Measurements from ENCODE around the gene PASK.

The PASK gene

DNA sequence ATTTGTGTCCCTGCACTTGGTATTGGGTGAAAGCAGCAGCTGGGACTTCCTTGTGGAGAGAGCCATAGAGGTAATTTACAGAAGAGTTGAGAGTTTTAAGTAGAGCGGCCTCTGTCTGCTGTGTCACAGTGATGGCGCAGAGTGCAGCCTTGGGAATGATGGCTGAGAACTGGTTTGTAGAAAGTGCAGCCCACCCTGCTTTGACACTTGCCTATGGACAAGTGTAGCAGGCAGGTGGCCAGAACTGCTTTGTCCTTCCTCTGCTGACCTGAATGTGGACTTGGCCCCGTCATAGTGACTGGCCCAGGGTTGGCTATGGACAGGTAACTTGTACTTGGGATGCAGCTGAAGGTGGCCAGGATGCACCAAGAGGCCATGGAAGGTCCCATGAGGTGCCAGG, 32.9 kb upstream of the PASK start:
- Histone ChIP-seq H3K9me3 (no peaks in the 10 kb centered on the region), H3K4me1 (peaks cover 8% of the 10 kb centered on the region), H3K4me2 (no peak overlapping the region), H3K9ac (no peak overlapping the region), H3K4me3 (no peak overlapping the region), H4K20me1 (no peaks in the 10 kb centered on the region), H3K36me3 (peaks cover 54% of the 10 kb centered on the region), H3K27me3 (no peaks in the 10 kb centered on the region), H3K27ac (no peak overlapping the region)
- no peak for TF ChIP-seq Cebpa-rat (IDR thresholded peaks at IDR 0.05)

DNA sequence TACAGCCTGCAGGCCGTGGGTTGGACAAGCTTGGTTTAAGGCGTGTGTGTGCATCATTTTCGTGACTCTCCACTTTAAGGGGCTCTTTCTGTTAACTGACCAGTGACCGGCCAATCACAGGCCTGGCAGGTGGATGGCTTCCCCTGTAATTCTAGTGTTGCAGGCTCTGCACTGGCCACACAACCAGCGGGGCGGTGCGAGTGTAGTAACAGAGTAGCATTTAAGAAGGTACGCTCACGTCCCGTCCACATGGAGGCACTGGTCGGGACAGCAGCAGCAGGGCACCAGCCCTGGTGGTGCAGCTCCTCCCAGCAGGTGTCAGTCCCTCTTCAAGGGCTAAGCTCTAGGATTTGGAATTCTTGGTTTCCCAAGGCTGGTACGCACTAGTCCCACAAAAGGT, 31.2 kb upstream of the PASK start:
- Histone ChIP-seq H3K4me1 (no peaks in the 10 kb centered on the region), H3K27ac (no peak overlapping the region), H3K4me3 (no peak overlapping the region), H3K27me3 (no peaks in the 10 kb centered on the region), H3K36me3 (peaks cover 69% of the 10 kb centered on the region), H3K9ac (no peak overlapping the region), H3K4me2 (no peak overlapping the region), H3K9me3 (no peaks in the 10 kb centered on the region), H4K20me1 (no peaks in the 10 kb centered on the region)
- no peak for TF ChIP-seq Cebpa-rat (IDR thresholded peaks at IDR 0.05)

DNA sequence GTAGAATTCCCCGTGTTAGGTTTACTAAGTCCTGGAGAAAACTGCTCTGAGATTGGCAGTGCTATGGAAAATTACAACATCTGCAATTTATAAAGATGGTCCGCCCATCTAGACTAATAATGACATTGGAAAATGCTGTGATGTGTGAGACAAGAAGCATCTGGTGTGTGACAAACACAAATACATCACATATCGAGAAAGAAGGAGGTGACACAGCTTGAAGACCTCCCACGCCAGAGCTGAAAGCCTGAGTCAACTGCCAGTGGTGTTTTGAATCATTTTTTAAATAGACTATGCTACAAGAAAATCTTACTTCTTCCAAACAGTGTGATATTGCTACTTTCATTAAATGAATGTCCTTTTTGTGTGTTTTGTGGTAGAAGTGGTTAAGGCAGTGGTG, 30.6 kb upstream of the PASK start:
- Histone ChIP-seq H3K27ac (no peak overlapping the region), H3K36me3 (peaks cover 75% of the 10 kb centered on the region), H3K4me2 (no peak overlapping the region), H3K9ac (no peak overlapping the region), H4K20me1 (no peaks in the 10 kb centered on the region), H3K9me3 (no peaks in the 10 kb centered on the region), H3K4me3 (no peak overlapping the region), H3K4me1 (no peaks in the 10 kb centered on the region), H3K27me3 (no peaks in the 10 kb centered on the region)
- TF ChIP-seq Cebpa-rat (IDR thresholded peaks at IDR 0.05) = no peak

DNA sequence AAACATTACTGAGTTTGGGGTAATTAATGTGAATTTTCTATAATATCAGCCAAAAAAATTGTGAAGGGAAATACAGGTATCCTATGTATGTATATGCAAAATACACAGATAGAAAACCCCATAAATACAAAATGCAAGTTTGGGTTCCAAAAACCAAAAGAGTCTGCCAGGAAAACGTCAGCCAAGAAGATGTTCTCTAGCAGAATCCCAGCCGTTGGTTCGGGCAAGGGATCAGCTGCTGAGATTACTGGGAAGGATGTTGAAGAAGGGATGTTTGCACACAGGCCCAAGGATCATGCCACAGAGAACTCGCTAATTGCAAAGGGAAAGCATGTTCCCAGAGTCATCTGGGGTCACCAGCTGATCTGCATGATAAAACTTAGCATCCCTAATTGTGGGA, 29.7 kb upstream of the PASK start:
- no peak overlapping the region for H3K4me2 ChIP-seq
- TF ChIP-seq Cebpa-rat (IDR thresholded peaks at IDR 0.05) = no peak
- no peaks in the 10 kb centered on the region for H4K20me1 ChIP-seq
- no peaks in the 10 kb centered on the region for H3K9me3 ChIP-seq
- no peak overlapping the region for H3K9ac ChIP-seq
- no peaks in the 10 kb centered on the region for H3K27me3 ChIP-seq
- H3K4me3 ChIP-seq = no peak overlapping the region
- no peaks in the 10 kb centered on the region for H3K4me1 ChIP-seq
- no peak overlapping the region for H3K27ac ChIP-seq
- peaks cover 85% of the 10 kb centered on the region for H3K36me3 ChIP-seq

DNA sequence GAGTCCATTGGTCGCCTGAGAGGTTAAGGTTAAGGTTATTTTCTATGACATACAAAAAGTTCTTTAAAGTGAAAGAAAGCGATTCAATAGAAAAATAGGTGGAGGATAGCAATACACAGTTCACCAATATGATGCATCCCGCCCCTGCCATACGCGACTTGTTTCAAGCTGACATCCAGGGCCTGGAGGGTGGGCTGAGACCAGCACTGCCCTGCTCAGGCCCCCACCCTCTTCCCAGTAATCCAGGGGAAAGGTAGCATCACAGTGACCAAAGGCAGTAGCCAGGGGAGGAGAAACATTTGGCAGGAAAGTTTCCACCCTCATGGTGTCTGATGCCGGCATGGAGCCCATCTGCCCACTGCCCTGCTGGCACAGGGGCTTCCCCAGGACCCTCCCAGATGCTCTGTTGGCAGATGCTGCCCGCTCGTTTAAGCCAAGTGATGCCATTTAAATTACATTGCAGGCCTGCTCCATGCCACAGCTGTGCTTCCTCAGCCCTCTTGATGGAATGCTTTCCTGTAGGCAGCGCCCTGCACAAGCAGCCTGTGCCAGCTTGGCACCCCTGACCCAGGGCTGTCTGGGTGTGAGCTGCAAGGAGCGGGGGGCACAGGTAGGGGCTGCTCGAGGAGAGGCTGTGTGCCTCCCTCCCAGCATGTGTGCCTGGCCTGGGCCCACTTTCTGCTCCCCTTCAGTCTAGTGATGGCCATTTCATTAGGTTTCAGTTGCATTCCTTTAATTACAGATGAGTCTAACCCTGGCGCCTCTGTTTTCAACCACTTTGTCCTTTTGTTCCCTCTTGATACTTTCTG, 28.5 kb upstream of the PASK start:
- Histone ChIP-seq H3K27ac (no peak overlapping the region), H3K36me3 (peaks cover 81% of the 10 kb centered on the region), H3K9me3 (no peaks in the 10 kb centered on the region), H4K20me1 (no peaks in the 10 kb centered on the region), H3K4me2 (no peak overlapping the region), H3K9ac (no peak overlapping the region), H3K4me3 (no peak overlapping the region), H3K4me1 (no peaks in the 10 kb centered on the region), H3K27me3 (no peaks in the 10 kb centered on the region)
- no peak for TF ChIP-seq Cebpa-rat (IDR thresholded peaks at IDR 0.05)

DNA sequence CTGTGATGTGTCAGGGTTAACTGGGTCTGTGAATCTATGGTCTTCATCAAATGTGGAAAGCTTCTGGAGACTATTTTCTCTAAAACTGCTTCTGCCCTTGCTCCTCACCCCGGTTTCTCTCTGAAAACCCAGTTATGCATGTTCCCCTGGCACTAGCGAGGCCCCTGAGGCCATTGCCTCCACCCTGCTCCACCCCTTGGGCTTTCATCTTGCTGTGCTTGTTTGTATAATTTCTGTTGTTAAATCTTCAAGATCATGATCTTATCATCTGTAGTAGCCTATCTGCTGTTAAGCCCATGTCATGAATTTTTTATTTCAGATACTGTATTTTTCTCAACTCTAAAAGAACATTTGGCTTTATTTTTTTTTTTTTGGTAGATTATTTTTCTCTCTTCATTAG, 24.3 kb upstream of the PASK start:
- Histone ChIP-seq H3K4me2 (no peak overlapping the region), H3K4me1 (no peaks in the 10 kb centered on the region), H3K27ac (no peak overlapping the region), H3K9me3 (peaks cover 30% of the 10 kb centered on the region), H3K9ac (no peak overlapping the region), H3K27me3 (no peaks in the 10 kb centered on the region), H4K20me1 (no peaks in the 10 kb centered on the region), H3K4me3 (no peak overlapping the region), H3K36me3 (peaks cover 87% of the 10 kb centered on the region)
- TF ChIP-seq Cebpa-rat (IDR thresholded peaks at IDR 0.05) = no peak

DNA sequence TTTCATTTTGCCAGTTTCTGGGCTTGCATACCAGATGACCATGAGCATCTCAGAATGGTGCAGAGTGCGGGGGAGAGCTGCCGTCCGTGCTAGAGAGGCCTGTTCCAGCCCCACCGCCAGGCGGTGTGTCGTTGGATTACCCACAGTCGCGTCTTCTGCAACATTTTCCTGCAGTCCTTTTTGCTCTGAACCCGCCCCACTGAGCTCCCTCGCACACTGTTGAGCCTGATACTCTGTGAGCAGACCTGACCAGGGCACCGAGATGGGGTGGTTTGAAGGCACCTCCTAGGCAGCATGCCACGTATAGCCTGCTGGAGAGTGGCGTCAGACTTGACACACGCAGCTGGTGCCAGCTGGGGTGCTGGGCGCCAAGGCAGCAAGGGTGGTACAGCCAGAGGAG, 19.1 kb upstream of the PASK start:
- no peaks in the 10 kb centered on the region for H3K27me3 ChIP-seq
- H3K9ac ChIP-seq = no peak overlapping the region
- H3K9me3 ChIP-seq = peaks cover 30% of the 10 kb centered on the region
- no peaks in the 10 kb centered on the region for H3K4me1 ChIP-seq
- TF ChIP-seq Cebpa-rat (IDR thresholded peaks at IDR 0.05) = no peak
- no peak overlapping the region for H3K4me2 ChIP-seq
- peaks cover 95% of the 10 kb centered on the region for H3K36me3 ChIP-seq
- no peaks in the 10 kb centered on the region for H4K20me1 ChIP-seq
- no peak overlapping the region for H3K4me3 ChIP-seq
- no peak overlapping the region for H3K27ac ChIP-seq

DNA sequence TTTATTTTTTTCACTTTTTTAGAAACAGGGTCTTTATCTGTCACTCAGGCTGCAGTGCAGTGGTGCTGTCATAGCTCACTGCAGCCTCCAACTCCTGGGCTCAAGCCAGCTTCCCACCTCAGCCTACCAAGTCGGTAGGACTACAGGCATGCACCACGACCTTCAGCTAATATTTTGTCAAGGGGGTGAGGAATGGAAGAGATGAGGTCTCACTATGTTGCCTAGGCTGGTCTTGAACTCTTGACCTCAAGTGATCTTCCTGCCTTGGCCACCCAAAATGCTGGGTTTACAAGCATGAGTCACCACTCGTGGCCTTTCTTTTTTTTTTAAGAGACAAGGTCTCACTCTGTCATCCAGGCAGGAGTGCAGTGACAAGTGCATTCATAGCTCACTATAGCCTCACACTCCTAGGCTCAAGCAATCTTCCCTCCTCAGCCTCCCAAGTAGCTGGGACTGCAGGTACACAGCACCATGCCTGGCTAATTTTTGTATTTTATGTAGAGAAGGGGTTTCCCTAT, 14.4 kb upstream of the PASK start:
- no peaks in the 10 kb centered on the region for H3K27me3 ChIP-seq
- no peaks in the 10 kb centered on the region for H3K9me3 ChIP-seq
- H4K20me1 ChIP-seq = 0 out of 2 replicates have a peak, but pooled peaks cover 8% of the 10 kb centered on the region
- peaks cover 12% of the 10 kb centered on the region for H3K4me1 ChIP-seq
- H3K36me3 ChIP-seq = peaks cover 95% of the 10 kb centered on the region
- no peak overlapping the region for H3K4me3 ChIP-seq
- no peak overlapping the region for H3K9ac ChIP-seq
- TF ChIP-seq Cebpa-rat (IDR thresholded peaks at IDR 0.05) = no peak
- H3K4me2 ChIP-seq = no peak overlapping the region
- H3K27ac ChIP-seq = no peak overlapping the region

DNA sequence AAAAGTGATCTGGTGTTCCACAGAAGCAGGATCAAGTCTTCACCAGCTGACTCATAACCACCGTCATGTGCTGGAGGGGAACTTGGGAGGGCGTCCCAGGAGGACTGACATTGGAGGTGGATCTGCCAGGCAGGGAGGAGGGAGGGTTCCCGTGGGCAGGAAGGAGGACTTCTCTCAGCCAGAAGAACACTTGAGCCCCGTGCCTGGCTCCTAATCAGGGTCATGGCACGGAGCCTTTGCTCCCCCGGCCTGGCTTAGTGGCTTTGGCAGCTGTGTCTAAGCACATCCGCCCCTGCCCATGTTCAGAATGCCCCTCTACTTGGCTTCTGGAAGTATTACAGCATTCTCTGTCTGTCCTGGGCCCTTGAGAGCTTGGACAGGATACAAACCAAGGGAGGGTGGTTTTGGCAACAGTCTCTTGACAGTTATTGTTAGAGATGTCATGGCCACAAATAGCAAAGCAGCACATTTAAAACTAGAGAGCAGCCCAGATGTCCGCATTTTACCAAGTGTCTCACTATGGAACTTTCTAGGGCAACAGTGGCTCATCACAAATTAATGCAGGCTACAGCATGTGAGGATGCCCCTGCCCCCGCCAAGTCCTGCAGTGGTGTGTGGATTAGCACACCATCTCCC, 12.5 kb upstream of the PASK start:
- Histone ChIP-seq H3K4me1 (peaks cover 12% of the 10 kb centered on the region), H3K27ac (no peak overlapping the region), H3K9ac (peak overlapping the region; percentile 45; the same call in 1 of the 2 replicates), H3K4me3 (no peak overlapping the region), H3K36me3 (peaks cover 90% of the 10 kb centered on the region), H3K27me3 (no peaks in the 10 kb centered on the region), H4K20me1 (0 out of 2 replicates have a peak, but pooled peaks cover 8% of the 10 kb centered on the region), H3K4me2 (peak overlapping the region; percentile 44), H3K9me3 (no peaks in the 10 kb centered on the region)
- TF ChIP-seq Cebpa-rat (IDR thresholded peaks at IDR 0.05) = no peak

DNA sequence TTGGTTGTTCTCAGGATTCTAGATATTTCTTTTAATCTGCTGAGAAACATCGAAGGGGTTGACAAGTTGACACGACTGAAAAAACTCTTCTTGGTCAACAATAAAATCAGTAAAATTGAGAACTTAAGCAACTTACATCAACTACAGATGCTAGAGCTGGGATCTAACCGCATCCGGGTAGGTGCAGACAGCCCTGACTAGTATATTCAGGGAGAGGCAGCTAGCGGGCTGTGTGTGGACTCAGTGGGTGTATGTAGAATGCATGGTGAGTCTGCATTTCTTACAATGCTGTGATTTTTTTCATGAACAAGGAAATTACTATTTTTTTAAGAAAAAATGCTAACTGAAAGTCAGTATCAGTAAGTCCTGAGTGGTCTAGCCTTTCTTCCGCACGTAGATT, 11.0 kb upstream of the PASK start:
- H3K9ac ChIP-seq = no peak overlapping the region
- peaks cover 75% of the 10 kb centered on the region for H3K36me3 ChIP-seq
- no peak overlapping the region for H3K4me2 ChIP-seq
- H3K4me3 ChIP-seq = no peak overlapping the region
- 0 out of 2 replicates have a peak, but pooled peaks cover 8% of the 10 kb centered on the region for H4K20me1 ChIP-seq
- no peak overlapping the region for H3K27ac ChIP-seq
- H3K9me3 ChIP-seq = no peaks in the 10 kb centered on the region
- TF ChIP-seq Cebpa-rat (IDR thresholded peaks at IDR 0.05) = no peak
- H3K4me1 ChIP-seq = peaks cover 12% of the 10 kb centered on the region
- H3K27me3 ChIP-seq = no peaks in the 10 kb centered on the region

All from BLaER1 (cell line).